GM21367 (cell line): ENCODE data around the gene ZNF681.
"Not testable (repeated sequence)": the region's sequence is repeated elsewhere in the genome, so short reads cannot be mapped to it uniquely, and the experiment has no call there.

Experiments
- ATAC-seq: cut with Tn5 transposase; IDR thresholded peaks from one replicate; pipeline ENCODE4 v1.9.1; 2021; ENCODE audit not compliant: unreplicated experiment

ZNF681 gene

GRCh38 chr19:23698711-23699520 is 59.8 kb downstream of the ZNF681 start:
- ATAC-seq: no peak

- not testable (repeated sequence) for ATAC-seq
Measured at GRCh38 chr19:23692937-23693336, 65.8 kb downstream of the ZNF681 start.
